ENCODE results near the gene COX8C. TPM values are rescaled to one million over a fixed set of nuclear protein-coding genes. Genes with fewer than 3 reads are reported as not detected.
A peak's percentile ranks its signal among the peaks of the same experiment; 100 is the strongest.

COX8C gene
- total RNA-seq, 1 experiment from 2014 or later = not detected

DNA sequence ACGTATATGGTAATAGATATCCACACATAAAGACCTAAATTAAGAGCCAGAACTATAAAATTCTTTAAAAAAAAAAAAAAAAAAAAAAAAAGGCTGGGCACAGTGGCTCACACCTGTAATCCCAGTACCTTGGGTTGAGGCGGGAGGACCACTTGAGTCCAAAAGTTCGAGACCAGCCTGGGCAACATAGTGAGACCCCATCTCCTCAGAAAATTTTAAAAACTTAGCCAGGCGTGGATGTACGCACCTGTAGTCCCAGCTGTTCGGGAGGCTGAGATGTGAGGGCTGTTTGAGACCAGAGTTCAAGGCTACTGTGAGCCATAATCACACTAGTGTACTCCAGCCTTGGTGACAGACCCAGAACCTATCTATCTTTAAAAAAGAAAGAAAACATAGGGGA is 18.4 kb upstream of the COX8C start:
- H3K79me2 ChIP-seq (ENCODE audit: low read length) = peaks cover 95% of the 10 kb centered on the region
- peaks cover 16% of the 10 kb centered on the region for H4K20me1 ChIP-seq (ENCODE audit: insufficient read depth, low read depth, low read length)
- H3K4me3 ChIP-seq (ENCODE audit: low read length) = no peak overlapping the region
- H2AFZ ChIP-seq (ENCODE audit: low read length) = no peak overlapping the region
- no peak for DNase-seq
- peaks cover 25% of the 10 kb centered on the region for H3K4me1 ChIP-seq (ENCODE audit: low read length)
- H3K36me3 ChIP-seq (ENCODE audit: insufficient read depth, low read length) = peaks cover 13% of the 10 kb centered on the region; the same call in 1 of the 2 replicates
- no peaks in the 10 kb centered on the region for H3K9me3 ChIP-seq (ENCODE audit: low read length)
- H3K4me2 ChIP-seq (ENCODE audit: low read depth, low read length, poor library complexity, severe bottlenecking) = no peak overlapping the region
- no peaks in the 10 kb centered on the region for H3K9me2 ChIP-seq (replicated peaks; ENCODE audit: insufficient read depth, low read length)
- no peak overlapping the region for H3K27ac ChIP-seq (ENCODE audit: low read length)
- H3K9ac ChIP-seq (ENCODE audit: low read length) = no peak overlapping the region
- no peaks in the 10 kb centered on the region for H3K27me3 ChIP-seq (ENCODE audit: low read length)

DNA sequence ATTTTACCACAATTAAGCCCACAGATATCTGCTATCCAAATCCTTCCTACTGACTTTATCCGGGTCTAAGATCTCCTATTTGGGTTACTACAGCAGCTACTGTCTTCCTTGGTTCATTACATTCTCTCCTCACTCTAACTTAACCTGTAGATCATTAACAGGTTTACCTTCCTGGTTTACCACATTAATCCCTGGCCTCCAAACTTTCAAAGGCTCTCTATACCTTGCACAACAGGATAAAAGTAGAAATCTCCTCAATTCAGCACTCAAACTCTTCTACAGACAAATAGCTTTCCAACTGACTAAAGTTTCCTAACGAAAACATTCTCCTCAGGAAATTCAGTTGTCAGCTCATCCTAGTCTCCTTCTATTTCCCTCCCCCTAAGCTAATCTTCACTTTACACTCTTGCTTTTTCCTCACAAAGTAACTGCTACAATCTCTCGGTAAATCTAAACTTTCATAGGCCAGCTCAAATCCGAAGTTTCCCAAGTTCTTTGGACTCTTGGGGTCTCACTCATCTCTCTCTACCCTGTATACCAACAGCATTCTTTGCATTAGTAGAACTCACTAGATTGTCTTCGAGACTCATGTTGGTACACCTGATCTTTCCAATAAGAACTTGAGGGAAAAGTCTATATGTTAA is 16.9 kb upstream of the COX8C start:
- Histone ChIP-seq H3K9me2 (replicated peaks; ENCODE audit: insufficient read depth, low read length) (no peaks in the 10 kb centered on the region), H3K4me3 (ENCODE audit: low read length) (no peak overlapping the region), H3K36me3 (ENCODE audit: insufficient read depth, low read length) (no peaks in the 10 kb centered on the region), H3K4me1 (ENCODE audit: low read length) (peaks cover 34% of the 10 kb centered on the region), H3K27ac (ENCODE audit: low read length) (no peak overlapping the region), H4K20me1 (ENCODE audit: insufficient read depth, low read depth, low read length) (peaks cover 16% of the 10 kb centered on the region), H3K27me3 (ENCODE audit: low read length) (no peaks in the 10 kb centered on the region), H3K9me3 (ENCODE audit: low read length) (no peaks in the 10 kb centered on the region), H3K9ac (ENCODE audit: low read length) (peak overlapping the region; percentile 93), H3K79me2 (ENCODE audit: low read length) (peaks cover 83% of the 10 kb centered on the region), H3K4me2 (ENCODE audit: low read depth, low read length, poor library complexity, severe bottlenecking) (peak overlapping the region; percentile 94), H2AFZ (ENCODE audit: low read length) (no peak overlapping the region)
- DNase-seq = no peak

DNA sequence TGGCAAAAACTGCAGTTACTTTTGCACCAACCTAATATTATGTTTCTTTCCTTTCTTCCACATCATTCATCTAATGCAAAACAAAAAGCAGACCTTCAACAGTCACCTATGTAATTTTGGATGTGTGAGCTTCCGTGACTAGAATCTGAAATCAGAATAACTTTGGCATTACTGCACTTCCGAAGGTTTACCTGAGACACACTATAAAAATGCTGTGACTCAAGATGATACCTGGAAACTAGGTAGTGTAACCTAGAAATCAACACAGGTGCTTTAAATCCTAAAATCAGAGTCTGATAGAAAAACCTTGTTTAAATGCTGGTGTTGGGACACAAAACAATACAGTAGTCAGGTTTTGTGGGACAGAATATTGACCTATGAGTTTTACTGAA is 16.4 kb upstream of the COX8C start:
- Histone ChIP-seq H3K4me2 (ENCODE audit: low read depth, low read length, poor library complexity, severe bottlenecking) (peak overlapping the region; percentile 94), H3K79me2 (ENCODE audit: low read length) (peaks cover 77% of the 10 kb centered on the region), H3K9ac (ENCODE audit: low read length) (peak overlapping the region; percentile 93), H3K4me3 (ENCODE audit: low read length) (peak overlapping the region; percentile 90; the same call in 1 of the 2 replicates), H4K20me1 (ENCODE audit: insufficient read depth, low read depth, low read length) (peaks cover 16% of the 10 kb centered on the region), H3K36me3 (ENCODE audit: insufficient read depth, low read length) (no peaks in the 10 kb centered on the region), H3K4me1 (ENCODE audit: low read length) (peaks cover 34% of the 10 kb centered on the region), H3K27ac (ENCODE audit: low read length) (no peak overlapping the region), H3K9me3 (ENCODE audit: low read length) (no peaks in the 10 kb centered on the region), H3K27me3 (ENCODE audit: low read length) (no peaks in the 10 kb centered on the region), H3K9me2 (replicated peaks; ENCODE audit: insufficient read depth, low read length) (no peaks in the 10 kb centered on the region), H2AFZ (ENCODE audit: low read length) (no peak overlapping the region)
- DNase-seq = no peak

DNA sequence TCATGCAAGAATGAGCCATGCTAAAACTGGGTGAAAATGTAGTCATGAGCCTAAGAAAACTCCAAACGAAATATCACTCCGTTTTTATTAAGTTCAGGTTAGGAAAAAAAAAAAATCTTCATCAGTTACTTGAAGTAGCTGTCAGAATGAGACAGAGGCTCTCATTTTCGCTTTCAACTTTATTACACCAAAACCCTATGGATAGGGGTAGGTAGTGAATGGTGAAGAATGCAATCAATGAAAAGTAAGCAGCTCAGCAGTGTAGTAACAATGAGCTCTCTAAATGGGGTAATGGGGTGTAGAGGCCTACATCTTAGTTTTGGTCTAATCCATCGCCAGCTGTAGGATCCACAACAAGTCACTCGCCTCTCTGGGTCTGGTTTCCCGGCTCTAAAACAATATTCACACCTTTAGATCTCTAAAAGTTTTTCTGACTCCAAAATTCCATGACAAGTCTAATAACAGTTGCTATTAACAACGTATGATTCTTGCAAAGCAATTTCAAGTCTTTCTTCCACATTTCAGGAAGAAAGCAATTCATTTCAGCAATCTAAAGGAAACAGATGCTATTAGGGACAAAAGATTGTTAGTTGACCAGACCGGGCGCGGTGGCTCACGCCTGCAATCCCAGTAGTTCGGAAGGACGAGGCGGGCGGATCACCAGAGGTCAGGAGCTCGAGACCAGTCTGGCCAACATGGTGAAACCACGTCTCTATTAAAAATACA is 15.8 kb upstream of the COX8C start:
- DNase-seq = no peak
- Histone ChIP-seq H3K4me1 (ENCODE audit: low read length) (peaks cover 34% of the 10 kb centered on the region), H3K4me2 (ENCODE audit: low read depth, low read length, poor library complexity, severe bottlenecking) (peak overlapping the region; percentile 94), H3K36me3 (ENCODE audit: insufficient read depth, low read length) (no peaks in the 10 kb centered on the region), H3K79me2 (ENCODE audit: low read length) (peaks cover 72% of the 10 kb centered on the region), H3K27ac (ENCODE audit: low read length) (no peak overlapping the region), H3K9ac (ENCODE audit: low read length) (peak overlapping the region; percentile 93), H3K9me2 (replicated peaks; ENCODE audit: insufficient read depth, low read length) (no peaks in the 10 kb centered on the region), H2AFZ (ENCODE audit: low read length) (no peak overlapping the region), H3K27me3 (ENCODE audit: low read length) (no peaks in the 10 kb centered on the region), H4K20me1 (ENCODE audit: insufficient read depth, low read depth, low read length) (peaks cover 16% of the 10 kb centered on the region), H3K9me3 (ENCODE audit: low read length) (no peaks in the 10 kb centered on the region), H3K4me3 (ENCODE audit: low read length) (peak overlapping the region; percentile 90)

- DNase-seq = peak; percentile 56
- Histone ChIP-seq H3K79me2 (ENCODE audit: low read length) (peaks cover 65% of the 10 kb centered on the region), H3K4me2 (ENCODE audit: low read depth, low read length, poor library complexity, severe bottlenecking) (peak overlapping the region; percentile 94), H3K9ac (ENCODE audit: low read length) (peak overlapping the region; percentile 93), H3K9me2 (replicated peaks; ENCODE audit: insufficient read depth, low read length) (no peaks in the 10 kb centered on the region), H3K4me3 (ENCODE audit: low read length) (peak overlapping the region; percentile 90), H3K27ac (ENCODE audit: low read length) (0 out of 2 replicates have a peak overlapping the region, but pooled peaks have one; percentile 2), H3K36me3 (ENCODE audit: insufficient read depth, low read length) (no peaks in the 10 kb centered on the region), H2AFZ (ENCODE audit: low read length) (no peak overlapping the region; the same call in 1 of the 2 replicates), H3K9me3 (ENCODE audit: low read length) (no peaks in the 10 kb centered on the region), H4K20me1 (ENCODE audit: insufficient read depth, low read depth, low read length) (peaks cover 16% of the 10 kb centered on the region), H3K27me3 (ENCODE audit: low read length) (no peaks in the 10 kb centered on the region), H3K4me1 (ENCODE audit: low read length) (peaks cover 34% of the 10 kb centered on the region)
Observed at GRCh38 chr14:93331728-93332396, 15.1 kb upstream of the COX8C start.

GRCh38 chr14:93332397-93332852 is 14.6 kb upstream of the COX8C start:
- Histone ChIP-seq H3K36me3 (ENCODE audit: insufficient read depth, low read length) (no peaks in the 10 kb centered on the region), H3K4me3 (ENCODE audit: low read length) (peak overlapping the region; percentile 90), H3K4me2 (ENCODE audit: low read depth, low read length, poor library complexity, severe bottlenecking) (peak overlapping the region; percentile 94), H3K9me2 (replicated peaks; ENCODE audit: insufficient read depth, low read length) (no peaks in the 10 kb centered on the region), H2AFZ (ENCODE audit: low read length) (peak overlapping the region; percentile 62; the same call in 1 of the 2 replicates), H3K27me3 (ENCODE audit: low read length) (no peaks in the 10 kb centered on the region), H3K9me3 (ENCODE audit: low read length) (0 out of 2 replicates have a peak, but pooled peaks cover 4% of the 10 kb centered on the region), H3K9ac (ENCODE audit: low read length) (peak overlapping the region; percentile 93), H3K27ac (ENCODE audit: low read length) (peak overlapping the region; percentile 57), H4K20me1 (ENCODE audit: insufficient read depth, low read depth, low read length) (peaks cover 16% of the 10 kb centered on the region), H3K4me1 (ENCODE audit: low read length) (peaks cover 34% of the 10 kb centered on the region), H3K79me2 (ENCODE audit: low read length) (peaks cover 59% of the 10 kb centered on the region)
- peak; percentile 83 for DNase-seq

GRCh38 chr14:93332853-93333630 is 13.9 kb upstream of the COX8C start, which contains the start of gene BTBD7:
TSS of gene BTBD7 (minus strand) at chr14:93333036. CDS start at chr14:93296051, 36,985 bp downstream.
- peak within 1 kb of the TSS; percentile 90 for H3K4me3 ChIP-seq (ENCODE audit: low read length)
- H3K79me2 ChIP-seq (ENCODE audit: low read length) = peaks cover 53% of the 10 kb centered on the region
- 0 out of 2 replicates have a peak, but pooled peaks cover 4% of the 10 kb centered on the region for H3K9me3 ChIP-seq (ENCODE audit: low read length)

More at GRCh38 chr14:93332853-93333630, 13.9 kb upstream of the COX8C start, which contains the start of gene BTBD7:
- Histone ChIP-seq H3K36me3 (ENCODE audit: insufficient read depth, low read length) (no peaks in the 10 kb centered on the region), H3K9me2 (replicated peaks; ENCODE audit: insufficient read depth, low read length) (no peaks in the 10 kb centered on the region), H4K20me1 (ENCODE audit: insufficient read depth, low read depth, low read length) (peaks cover 16% of the 10 kb centered on the region), H3K27ac (ENCODE audit: low read length) (peak within 1 kb of the TSS; percentile 57), H3K27me3 (ENCODE audit: low read length) (no peaks in the 10 kb centered on the region), H3K4me2 (ENCODE audit: low read depth, low read length, poor library complexity, severe bottlenecking) (peak within 1 kb of the TSS; percentile 94), H3K9ac (ENCODE audit: low read length) (peak within 1 kb of the TSS; percentile 93), H2AFZ (ENCODE audit: low read length) (peak within 1 kb of the TSS; percentile 96), H3K4me1 (ENCODE audit: low read length) (peaks cover 34% of the 10 kb centered on the region)
- peak; percentile 99 for DNase-seq
